GM19193 (cell line): ENCODE data around the gene DNHD1.

ENCODE experiments used
- POLR2A ChIP-seq: IDR thresholded peaks from 4 replicates; pipeline ENCODE4 v1.6.1; 2011; ENCODE audit not compliant: insufficient read depth, insufficient read length; ENCODE audit errors: extremely low read depth

The DNHD1 gene

DNA sequence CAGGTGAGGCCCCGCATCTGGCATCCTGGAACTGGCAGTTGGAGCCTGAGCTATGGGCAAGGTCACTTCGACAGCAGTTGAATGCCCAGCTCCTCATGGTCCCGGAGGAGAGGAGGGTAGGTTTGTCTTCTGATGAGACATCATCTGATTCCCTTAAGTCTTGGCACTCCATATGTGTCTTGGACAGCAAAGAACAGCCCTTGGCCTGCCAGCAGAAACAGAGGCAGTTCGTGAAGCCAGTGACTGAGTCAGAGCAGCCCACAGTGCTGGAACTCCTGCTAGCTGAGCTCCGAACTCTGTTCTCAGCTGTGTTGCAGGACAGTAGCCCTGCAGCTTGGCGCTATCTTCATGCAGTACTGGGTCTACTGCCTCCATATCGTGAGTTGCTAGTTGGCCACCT is 1.0 kb downstream of the DNHD1 start:
- TF ChIP-seq POLR2A = no peak

GRCh38 chr11:6498544-6498943 is 1.5 kb downstream of the DNHD1 start:
- no peak for TF ChIP-seq POLR2A

GRCh38 chr11:6502382-6502781 is 5.3 kb downstream of the DNHD1 start:
- TF ChIP-seq POLR2A = no peak

DNA sequence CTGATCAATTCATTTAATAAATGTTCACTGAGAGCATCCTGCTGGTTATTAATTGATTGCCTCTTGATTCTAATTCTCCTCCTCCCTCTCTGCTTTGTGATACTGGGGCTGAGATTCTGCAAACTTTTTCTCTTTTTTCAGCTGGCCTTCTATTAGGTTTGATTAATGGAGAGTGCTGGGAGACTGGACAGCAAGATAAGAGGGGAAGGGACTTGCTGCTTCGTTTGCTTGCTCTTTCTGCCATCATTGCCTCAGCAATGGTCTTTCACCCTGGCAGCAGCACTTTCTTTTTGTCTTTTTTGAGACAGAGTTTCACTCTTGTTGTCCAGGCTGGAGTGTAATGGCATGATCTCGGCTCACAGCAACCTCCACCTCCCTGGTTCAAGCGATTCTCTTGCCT is 7.1 kb downstream of the DNHD1 start:
- no peak for TF ChIP-seq POLR2A

DNA sequence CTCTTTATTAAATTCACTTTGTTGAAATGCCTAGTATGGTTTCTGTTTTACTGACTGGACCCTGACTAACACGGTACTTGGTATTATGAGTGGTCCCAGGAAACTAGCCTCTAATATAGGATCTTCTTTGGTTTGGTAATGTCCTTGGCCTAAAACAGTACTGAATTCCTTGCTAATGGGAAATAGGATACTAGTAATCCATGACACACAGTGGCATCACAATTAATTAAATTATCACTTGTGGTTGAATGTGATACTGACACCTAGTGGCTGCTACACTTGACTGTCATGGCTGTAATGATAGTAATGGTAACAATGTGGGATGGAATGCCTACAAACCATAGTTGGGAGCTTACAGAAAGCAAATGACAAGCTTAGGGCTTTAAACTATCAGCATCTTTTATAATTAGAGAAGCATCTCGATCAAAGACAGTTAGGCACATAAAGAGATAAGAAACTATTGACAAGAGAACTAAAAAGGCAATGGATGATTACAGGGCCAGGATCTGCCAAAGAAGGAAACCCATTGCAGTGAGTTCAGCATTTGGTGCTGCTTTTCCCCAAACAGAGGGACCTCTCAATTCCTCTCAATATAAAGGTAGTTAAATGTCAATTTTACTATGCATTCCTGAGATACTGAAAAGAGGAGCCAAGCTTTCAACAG is 8.6 kb downstream of the DNHD1 start:
- TF ChIP-seq POLR2A = no peak

- TF ChIP-seq POLR2A = no peak
Measured at GRCh38 chr11:6516865-6517264, 19.8 kb downstream of the DNHD1 start.

DNA sequence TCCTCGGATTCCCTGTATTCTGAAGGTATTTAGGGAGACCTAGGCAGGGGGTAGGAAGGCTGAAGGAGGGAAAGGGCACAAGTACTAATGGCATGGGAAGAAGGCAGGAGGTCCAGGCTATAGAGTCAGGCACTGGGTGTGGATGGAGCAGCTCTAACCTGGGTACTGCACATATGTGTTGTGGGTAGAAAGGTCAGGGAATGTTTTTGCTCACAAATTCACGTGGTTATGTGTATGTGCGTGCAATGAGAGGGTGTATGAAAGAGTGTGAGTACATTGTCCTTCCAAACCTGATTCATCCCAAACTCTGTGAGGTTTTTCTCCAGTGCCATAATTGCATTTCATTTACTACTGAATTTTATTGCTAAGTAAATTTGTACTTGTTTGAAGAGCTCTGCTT is 23.2 kb downstream of the DNHD1 start:
- TF ChIP-seq POLR2A = no peak

GRCh38 chr11:6523253-6523652 is 26.2 kb downstream of the DNHD1 start:
- no peak for TF ChIP-seq POLR2A

DNA sequence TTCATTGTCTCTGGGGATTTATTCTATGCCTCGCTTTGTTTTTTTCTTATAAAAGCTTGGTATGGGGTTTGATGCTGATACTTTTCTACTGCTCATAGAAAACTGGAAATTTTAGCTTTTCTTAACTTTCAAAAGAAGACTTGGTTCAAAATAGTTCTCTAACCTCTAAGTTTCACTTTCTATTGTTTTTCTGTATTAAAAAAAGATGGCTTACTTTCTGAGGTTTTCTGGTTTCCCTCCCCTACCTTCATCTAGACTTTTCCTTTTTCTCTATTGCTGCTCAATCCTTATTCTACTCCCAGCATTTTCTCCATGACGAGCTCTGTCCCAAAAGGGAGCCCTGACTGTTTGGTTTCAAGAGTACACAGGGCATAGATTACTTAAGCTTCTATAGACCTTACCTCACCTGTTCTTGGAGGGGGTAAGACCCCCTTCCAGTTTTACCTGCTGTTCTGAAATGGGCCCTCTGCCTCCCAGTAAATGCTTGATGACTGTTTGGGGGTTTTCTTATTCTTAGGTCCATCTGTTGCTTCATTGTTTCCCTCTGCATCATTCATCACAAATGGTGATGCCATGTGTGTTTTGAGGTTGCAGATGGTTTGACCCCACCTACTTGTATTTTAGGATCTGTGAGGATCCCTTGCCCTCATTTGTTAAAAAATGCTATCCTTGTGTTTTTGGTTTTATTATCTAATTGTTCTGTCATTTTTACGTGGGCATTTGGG is 29.5 kb downstream of the DNHD1 start:
- TF ChIP-seq POLR2A = no peak

- TF ChIP-seq POLR2A = no peak
Measured at GRCh38 chr11:6529266-6529665, 32.2 kb downstream of the DNHD1 start.

DNA sequence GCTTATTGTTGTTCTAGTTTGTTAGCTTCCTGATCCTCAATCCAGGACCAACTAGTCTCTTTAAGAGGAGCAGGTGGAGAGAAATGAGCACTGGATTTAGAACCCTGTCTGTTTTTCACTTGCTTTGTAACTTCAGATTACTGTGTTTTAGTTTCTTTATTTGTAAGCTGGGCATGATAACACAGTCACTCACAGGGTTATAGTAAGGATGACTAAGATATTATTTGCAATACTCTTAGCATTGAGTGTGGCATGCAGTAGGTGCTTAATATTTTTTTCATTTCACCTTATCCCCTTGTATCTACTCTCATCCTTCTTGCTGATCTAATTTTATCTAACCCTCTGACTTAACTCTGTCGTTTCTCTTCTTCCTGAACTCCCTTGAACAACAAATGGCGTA is 33.8 kb downstream of the DNHD1 start:
- TF ChIP-seq POLR2A = no peak

- TF ChIP-seq POLR2A = no peak
Measured at GRCh38 chr11:6531267-6531752, 34.2 kb downstream of the DNHD1 start.

DNA sequence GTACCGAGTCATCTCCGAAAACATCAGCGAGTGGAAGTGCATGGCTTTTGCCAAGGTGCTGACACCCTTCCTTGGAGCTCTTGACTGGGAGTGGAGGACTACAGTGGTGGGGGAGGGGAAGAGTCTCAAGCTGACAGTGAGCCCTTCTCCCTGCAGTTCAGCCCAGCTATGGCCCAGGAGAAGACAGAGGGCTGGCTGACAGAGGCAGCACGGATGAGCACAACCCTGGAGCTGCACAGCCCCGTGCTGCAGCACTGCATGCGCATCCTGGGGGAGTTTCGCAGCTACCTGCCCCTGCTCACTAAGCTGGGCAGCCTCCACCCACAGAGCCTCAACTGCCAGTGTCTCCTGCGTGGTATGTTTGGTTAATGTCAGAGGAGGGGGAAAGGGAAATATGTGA is 41.4 kb downstream of the DNHD1 start:
- no peak for TF ChIP-seq POLR2A

- TF ChIP-seq POLR2A = no peak
Measured at GRCh38 chr11:6538945-6539344, 41.9 kb downstream of the DNHD1 start.

GRCh38 chr11:6539748-6540268 is 42.7 kb downstream of the DNHD1 start:
- TF ChIP-seq POLR2A = no peak

GRCh38 chr11:6541356-6541755 is 44.3 kb downstream of the DNHD1 start:
- no peak for TF ChIP-seq POLR2A
